Fibroblast of peridontal ligament (primary cell): Measurements from ENCODE around the gene MTNR1B.

Source experiments
- DNase-seq: peaks from one replicate; pipeline ENCODE4 v3.0.0-alpha.2; 2010; ENCODE audit errors: extremely low read depth

The MTNR1B gene

DNA sequence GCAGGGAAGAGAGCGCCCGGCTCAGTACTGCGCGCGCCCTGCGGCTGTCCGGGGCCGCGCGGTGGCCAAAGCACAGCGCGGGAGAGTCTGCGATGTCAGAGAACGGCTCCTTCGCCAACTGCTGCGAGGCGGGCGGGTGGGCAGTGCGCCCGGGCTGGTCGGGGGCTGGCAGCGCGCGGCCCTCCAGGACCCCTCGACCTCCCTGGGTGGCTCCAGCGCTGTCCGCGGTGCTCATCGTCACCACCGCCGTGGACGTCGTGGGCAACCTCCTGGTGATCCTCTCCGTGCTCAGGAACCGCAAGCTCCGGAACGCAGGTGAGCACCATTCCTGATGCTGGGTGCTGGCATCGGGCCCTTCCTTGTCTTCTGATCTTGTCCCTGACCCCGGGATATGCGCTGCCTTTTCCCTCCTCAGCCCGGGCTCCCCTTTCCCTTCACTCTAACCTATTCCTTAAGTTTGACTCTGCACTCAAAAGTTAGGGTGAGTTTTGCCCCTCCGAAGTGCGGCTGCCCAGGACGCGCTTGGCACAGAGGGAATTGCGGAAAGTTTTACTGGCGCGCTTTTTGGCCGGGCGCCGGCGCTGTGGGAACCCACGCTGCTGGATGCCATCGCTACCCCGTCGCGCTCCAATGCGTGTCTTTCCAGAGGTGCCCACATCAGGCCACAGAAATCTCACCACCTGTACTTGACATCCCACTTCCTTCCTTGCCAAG, at the start of gene MTNR1B:
MTNR1B (plus strand) TSS at position 18 of the 714 bp plus-strand sequence; CDS start at position 93, 75 bp downstream.
- no peak for DNase-seq

DNA sequence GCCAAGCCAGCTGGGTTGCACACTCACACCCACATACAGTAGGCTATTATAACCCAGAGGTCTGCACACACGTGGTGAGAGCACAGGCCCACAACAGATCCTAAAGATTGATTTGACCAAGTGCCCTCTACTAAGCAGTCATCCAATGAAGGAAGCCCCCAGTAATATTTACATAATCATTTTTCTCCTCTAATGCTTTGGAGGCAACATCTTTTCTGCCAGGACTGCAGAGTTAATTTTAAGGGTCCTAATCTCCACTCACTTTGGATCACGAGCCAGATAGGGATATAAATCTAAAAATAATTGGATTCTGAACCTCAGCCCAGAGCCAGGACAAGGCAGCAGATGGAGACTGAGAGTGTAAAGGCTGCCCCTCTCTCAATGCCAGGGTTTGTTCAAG, 49.1 kb upstream of the MTNR1B start:
- DNase-seq, result no peak

DNA sequence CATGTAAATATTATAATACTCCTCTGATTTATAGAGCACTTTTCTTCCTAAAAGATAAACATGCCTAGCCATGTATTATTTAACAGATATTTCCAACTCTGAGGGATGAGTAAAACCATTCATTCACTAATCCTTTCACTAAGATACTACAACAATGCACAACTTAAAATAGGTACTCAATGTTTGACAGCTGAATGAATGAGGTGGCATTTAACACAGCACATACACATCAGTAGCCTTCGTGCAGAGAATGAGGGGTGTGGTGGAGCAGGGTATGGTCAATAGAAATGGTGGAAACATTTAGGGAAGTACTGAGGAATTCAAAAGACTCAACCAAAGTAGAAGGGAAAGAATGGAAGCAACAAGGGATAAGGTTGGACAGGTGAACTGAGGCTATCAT, 46.7 kb upstream of the MTNR1B start:
- DNase-seq, result no peak

DNA sequence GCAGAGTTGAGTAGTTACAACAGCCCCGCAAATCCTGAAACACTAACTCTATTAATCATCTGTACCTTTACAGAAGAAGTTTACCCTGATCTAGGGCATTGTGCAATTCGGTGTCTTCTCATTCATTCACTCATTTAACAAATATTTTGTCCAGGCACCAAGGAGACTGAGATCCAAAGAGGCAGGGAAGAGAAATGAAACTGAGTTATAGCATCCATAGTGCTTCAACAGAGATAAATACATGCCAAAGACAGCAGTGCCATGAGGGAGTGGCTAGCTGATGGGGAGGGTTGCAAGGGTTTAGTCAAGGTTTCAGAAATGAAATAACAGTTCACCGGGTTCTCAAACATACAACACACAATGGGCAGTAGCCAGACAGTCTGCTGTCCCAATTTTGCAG, 40.2 kb upstream of the MTNR1B start:
- no peak for DNase-seq

DNA sequence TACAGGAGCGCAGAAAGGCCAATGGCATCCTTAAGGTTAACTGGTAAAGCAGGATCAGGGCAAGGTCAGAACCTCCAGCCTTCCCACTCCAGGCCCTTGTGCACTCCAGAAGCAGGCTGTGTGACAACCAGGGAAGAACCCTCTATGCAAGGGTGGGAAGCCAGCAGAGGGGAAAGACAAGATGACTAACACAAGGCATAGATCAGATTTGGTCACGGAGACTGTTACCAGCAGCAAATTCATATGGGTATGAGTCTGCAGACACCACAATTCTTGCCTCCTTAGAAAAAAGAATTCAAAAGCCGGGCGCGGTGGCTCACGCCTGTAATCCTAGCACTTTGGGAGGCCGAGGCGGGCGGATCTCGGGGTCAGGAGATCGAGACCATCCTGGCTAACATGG, 39.8 kb upstream of the MTNR1B start:
- DNase-seq, result no peak

DNA sequence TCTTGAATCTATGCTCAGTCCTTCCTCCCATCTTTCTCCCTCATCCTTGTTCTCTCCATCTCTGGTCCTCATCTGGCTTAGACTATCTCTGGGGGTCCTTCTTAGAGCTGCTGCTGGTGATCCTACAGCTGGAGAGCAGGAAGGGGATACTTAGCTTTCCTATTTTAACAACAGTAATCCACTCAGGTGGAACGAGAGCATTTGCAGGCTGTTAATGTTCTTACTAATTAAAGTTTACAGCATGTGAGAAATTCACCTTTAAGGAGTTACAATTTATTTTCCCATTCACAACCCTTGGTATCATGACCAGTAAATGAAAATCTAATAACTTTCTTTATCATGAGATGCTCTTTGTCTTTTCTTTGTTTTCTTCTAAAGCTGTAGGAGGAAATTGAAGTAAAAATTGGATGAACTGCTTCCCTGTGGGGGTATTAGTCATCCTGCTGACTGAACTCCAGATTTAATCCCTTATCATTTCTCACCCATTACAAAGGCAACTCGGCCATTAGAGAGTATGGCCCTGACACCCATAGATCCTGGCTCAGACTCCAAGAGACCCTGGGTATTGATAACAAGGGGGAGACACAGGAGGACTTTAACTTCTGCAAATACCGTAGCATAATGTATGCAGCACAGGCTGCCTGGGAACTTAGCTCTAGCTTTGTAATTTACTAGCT, 37.6 kb upstream of the MTNR1B start:
- DNase-seq, result no peak

DNA sequence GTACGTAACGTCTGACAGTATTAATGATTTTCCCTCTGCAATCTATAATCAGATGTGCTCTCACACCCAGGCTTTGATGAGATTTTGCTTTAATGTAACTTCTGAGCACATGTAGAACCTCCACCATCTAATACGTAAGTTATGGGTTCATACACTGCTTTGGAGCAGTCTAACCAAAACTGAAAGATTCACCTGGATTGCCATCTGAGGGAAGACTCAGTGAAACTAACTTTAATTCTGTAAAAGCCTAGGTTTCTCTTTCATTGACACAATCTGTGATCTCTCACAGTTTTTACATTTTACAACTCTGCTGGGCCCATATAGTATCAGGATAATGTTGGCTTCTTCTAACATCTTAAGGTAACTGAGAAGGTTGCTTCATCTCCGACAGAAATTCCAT, 30.1 kb upstream of the MTNR1B start:
- DNase-seq, result no peak

DNA sequence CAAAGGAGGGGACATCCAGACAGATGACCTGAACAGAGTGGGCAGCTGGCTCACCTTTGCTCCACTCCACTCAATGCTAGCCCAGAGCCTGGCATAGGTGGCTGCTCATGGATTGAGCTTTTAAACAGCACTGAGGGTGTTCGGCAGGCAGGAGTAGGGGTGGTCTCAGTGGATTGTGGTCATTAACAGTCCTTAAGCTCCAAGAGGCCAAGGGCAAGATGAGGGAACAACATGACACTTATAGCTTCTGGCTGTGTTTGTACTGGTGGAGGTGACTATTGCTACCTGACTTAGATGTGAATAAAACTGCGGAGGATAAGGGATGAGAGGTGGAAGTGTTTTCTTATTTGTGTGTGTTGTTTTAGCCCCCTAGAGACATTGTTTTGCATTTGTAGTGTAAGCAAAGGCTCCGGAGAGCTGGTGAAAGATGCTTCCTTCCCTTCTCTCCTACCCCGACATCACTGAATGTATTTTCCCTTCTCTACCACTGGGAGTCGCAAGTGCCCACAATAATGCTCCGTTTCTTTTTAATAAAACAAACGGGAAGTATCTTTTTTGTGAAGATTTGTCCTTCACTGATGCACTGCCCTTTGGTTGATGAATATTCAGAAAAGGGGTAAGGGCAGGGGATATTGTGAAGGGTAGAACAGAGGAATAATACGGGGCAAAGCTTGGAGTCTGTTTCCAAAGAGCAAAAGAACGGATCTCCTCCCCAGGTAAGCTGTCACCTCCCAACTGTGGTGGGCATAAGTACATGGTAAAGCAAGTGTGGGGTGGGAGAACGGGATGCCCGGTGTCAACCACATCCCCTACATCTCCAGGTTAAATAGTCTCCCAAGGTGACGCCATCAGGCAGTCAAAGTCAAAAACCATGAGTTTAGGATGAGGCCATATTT, 27.5 kb upstream of the MTNR1B start:
- peak; percentile 64 for DNase-seq

DNA sequence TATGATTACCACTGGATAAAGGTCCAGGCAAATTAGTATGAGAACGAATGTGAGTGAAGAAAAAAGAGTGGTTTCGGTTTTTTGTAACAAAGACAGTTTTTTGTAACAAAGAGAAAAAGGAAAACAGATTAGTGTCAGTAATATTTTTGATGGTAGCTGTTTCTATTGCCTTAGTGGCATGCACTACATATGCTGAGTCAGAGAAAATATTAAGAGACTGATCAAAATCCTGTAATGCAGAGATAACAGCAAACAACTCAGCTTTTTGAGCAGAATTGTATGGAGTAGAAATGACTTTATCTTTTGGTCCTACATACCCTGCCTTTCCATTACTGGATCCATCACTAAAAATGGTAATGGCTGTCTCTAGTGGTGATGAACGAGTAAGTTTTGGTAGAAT, 22.7 kb upstream of the MTNR1B start:
- no peak for DNase-seq

DNA sequence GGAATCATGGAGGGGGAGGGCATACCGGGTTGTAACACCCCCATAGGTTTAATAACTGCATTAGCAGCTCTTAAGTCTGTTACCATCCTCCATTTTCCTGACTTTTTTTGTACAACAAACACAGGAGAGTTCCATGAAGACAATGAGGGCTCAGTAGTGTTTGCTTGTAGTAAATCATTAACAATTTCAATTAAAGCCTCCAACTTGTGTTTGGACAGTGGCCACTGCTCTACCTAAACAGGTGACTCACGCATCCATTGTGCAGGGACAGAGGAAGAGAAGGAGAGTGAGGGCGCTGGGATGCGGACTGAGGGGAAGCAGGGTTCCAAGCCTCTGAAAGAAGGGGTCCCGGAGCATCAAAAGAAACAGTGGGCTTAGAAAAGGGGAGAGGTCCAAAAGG, 21.3 kb upstream of the MTNR1B start:
- DNase-seq, result no peak

DNA sequence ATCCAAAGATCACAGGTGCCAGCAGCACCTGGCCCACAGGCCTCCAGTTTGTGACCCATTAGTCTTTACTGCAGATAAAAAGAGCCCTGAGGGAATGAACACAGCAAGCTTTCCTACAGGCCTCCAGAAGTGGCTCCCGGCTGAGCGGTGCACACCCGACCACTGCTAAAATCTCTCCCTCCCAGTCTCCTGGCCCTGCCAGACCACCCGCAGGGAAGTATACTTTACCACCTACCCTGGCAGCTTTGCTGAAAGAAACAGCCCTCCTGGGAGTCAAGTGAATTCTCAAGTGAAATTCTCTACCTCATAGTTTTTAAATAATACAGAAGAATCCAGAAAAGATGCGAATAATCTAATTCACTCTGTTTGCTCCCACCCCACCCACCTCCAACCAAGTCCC, 15.4 kb upstream of the MTNR1B start:
- DNase-seq, result no peak

DNA sequence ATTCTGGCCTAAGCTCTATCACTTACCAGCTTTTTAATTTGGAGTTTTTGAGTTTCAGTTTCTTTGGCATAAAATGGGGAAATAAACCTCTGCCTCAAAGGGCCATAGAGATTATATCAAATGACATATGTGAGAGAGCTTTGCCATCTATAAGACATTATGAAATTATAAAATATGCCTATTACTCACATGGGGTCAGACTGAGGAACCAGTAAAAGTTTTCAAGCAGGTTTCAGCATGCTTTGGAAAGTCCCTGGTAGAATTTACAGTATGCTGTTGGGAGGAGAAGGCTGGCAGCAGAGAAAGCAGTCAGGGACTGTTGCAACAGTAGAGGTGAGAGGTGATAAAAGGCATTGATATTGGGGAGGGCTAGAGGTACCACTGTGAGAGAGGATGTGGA, 13.6 kb upstream of the MTNR1B start:
- DNase-seq, result no peak

DNA sequence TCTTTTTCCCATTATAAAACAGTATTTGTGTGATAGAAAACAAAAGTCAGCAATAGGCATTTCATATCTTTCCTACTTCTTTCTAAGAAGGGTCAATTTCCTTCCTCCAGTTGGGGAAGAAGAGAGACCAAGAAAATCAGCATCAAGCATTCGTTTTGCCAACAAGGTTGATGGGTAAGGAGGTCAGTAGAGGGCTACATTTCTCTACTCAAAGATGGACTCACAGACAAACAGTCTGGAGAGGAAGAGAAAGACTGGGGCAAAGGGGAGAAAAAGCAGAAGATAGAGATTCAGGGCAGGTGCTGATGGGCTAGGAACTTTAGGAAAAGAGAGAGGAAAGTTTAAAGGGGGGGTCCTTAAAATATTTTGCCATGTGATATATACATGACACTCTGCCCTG, 8.6 kb upstream of the MTNR1B start:
- peak; percentile 33 for DNase-seq

DNA sequence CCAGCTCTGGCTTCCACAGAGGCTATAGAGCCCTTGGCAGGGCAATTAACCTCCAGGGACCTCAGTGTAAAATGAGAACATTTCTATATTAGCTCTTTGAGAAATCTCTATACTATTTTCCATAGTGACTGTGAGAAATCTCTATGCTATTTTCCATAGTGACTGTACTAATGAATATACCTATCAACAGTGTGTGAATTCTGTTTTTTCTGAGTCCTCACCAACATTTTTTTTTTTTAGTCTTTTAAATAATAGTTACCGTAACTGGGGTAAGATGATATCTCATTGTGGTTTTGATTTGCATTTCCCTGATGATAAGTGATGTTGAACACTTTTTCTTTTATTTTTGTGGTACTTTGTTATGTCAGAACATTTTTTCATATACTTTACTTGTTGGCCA, 7.0 kb upstream of the MTNR1B start:
- no peak for DNase-seq

DNA sequence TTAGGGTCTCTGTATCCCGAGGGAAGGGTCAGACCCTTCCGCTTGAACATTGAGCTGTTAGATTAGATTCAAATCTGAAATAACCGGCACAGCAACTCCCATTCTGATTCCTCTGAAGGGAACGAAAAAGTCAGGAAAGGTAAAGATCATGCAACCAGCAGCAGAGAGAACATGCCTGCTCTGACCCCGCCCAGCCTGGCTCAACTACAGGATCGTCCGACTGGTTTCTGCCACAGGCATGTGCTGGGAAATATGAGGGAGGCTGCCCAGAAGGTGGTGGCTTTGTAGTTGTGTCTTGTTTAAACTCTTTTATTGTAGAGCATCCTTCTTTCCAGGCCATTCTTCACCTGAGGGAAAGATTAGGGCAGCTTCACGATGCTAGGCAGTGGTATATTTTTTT, 5.0 kb upstream of the MTNR1B start:
- no peak for DNase-seq

DNA sequence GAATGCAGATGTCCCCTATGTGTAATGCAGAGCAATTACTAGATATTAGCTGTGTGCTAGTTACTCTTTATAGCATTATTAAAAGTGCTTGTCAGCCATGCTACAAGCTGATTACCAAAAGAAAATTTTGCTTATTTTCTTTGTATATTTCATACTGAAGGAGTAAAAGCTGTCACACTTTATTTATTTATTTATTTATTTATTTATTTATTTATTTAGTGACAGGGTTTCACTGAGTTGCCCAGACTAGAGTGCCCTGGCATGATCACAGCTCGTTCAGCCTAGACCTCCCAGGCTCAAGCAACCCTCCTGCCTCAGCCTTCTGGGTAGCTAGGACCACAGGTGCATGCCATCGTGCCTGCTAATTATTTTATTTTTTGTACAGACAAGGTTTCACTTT, 4.3 kb upstream of the MTNR1B start:
- DNase-seq, result no peak

DNA sequence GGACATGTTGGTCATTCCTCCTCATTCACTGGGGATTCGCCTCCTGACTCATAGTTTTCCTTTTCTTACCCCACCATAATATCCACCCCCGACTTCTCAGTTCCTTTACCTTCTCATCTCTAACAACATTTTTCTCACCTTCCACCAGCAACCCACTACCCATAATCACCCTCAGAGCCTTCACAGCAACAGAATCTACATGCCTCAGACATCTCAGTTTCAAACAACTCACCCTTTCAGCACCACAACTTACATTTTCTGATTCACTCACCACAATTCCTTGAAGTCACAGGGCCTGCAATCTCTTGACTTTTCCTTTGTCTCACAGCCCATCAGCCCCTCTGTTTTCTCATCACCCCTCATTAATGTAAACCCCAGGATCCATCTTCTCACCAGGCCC, 2.3 kb upstream of the MTNR1B start:
- no peak for DNase-seq

DNA sequence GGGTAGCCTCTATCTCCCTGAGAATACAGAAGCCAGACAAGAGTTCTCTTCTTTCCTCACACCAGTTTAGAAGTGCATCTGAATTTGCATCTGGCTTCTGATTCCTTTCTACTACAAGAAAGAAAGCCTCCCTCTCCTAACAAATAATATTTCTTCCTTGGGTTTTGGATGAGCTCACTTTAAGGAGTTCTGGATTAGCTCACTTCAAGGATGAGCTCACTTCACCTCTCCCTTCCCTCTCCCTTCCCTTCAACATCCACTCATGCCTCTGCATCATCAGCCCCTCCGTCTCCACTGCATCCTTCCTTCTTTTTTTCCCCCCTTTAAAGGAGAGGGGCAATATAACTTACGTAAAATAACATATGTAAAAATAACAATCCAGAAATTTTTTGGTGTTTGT, 1.6 kb upstream of the MTNR1B start:
- no peak for DNase-seq

DNA sequence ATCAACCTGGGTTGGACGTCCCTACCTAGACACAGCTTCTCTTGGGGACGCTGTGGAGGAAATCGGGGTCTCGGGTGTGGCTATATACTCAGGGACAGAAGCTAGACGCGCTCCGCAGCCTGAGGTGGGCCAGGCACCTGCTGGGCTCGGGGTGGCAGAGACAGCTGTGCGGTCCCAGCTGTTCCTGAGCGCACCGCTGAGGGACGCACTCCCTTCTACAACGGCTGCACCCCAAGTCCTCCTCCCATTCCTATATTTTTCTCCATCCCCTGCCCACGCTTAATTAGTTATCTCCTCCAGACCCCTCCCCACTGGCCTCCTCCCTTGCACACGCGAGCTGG, 188 bp upstream of the MTNR1B start:
- no peak for DNase-seq

DNA sequence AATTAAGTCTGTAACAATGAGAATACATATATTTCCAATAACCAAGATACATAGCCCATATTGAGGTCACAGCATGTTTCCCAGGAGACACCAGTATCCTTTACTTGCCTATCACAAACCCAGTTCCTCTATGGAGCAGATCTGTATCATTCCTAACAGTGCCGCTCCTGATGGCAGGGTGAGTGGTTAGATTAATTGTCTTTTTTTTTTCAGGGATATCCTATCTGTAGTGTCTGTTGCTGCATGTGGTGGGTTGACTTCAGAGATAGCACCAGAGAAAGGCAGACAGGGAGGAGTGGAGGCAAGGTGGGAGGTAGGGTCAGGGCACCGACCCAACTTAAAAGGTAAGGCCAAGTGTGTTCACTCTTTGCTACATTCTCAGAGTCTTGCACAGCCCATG, 2.8 kb downstream of the MTNR1B start:
- DNase-seq, result no peak

DNA sequence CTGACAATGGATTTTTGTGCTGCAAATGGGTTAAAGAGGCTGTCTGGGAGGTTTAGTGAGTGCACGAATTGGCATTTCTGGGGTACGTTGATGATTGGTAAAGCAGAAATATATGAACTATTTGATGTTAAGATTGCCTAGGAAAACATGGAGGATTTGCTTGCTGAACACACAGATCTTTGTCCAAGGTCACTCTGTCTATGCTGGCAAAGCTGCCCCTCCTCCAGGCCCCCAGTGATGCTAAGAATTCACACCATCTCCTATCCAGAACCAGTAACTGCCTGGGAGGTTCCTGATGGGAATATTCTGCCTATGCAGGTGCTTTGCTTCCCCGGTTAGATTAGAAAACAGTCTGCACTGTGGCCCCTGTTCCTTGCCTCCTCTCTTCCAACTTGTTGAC, 5.8 kb downstream of the MTNR1B start:
- no peak for DNase-seq

DNA sequence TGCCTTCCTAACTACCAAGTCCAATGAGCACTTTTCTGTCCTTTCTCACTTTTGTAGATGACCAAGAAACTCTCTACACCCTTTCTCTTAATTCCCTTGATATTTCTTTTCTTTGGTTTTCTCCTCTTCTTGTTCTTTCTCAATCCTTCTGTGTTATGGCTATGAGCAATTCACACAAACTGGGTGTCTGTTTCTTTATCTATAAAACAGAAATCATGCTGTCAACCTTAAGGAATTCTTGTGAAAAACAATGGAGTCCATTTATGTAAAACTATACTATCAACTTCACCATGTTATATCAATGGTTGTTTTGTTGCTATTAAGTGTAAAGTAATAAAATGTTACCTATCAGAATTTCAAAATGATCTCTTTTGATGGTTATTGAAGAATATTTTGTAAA, 7.2 kb downstream of the MTNR1B start:
- DNase-seq, result no peak

DNA sequence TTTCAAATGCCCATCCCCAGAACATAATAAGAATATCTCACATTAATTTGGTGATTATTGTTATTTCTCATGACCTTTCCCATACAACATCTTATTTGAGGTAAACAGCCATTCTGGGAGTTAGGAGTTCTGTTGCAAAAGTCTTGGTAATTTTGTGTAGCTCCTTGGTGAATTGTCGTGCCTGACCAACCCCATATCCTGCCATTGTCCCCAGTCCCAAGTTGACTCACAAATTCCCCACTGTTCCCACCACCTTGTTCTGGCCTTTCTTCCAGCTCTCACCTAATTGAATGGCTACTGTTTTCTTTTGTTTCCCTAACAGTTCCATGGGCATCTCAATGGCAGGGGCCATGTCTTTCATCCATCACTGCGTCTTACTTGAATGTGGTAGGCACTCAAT, 8.0 kb downstream of the MTNR1B start:
- DNase-seq, result no peak
